IPS DF 4.7 (cell line): Measurements from ENCODE around the gene VSTM4.

Experiments used
- DNase-seq: peaks from one replicate; pipeline ENCODE4 v3.0.0-alpha.2; 2013; ENCODE audit warnings: low spot score; ENCODE audit errors: extremely low read depth

Gene VSTM4

DNA sequence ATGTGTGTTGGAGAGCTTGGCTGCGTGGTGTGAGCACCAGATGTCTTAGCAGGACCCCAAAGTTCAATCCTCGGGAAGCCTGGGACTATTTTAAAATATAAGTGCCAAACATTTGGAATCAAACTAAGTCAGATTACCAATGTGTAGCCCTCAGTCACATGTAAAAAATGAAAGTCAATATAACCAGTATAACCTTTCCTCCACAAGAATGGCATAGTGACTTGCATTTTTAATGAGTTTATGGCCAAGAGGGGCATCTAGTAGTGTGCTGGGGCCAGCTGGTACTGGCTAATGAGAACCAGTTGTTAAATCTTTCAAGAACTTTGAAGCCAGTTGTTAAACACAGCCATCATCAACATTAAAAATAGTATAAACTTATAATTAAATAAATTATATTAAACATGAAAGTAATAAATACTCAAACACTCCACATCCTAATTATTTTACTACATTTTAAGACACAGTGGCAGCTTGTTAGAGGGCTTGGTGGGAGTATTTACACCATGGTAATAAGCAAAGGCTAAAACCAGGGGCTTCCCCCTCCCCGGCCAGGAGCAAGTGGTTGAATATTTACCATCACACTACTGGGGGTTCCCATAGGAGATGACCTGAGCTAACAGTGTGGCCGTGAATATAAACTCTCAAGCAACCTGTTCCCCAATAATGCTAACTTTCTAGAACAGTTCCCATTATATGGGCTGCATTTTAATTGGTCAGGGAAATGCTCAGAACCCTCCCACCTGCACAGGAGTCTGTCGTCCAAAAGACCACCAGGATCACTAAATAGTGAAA, 26.4 kb upstream of the VSTM4 start:
- no peak for DNase-seq

DNA sequence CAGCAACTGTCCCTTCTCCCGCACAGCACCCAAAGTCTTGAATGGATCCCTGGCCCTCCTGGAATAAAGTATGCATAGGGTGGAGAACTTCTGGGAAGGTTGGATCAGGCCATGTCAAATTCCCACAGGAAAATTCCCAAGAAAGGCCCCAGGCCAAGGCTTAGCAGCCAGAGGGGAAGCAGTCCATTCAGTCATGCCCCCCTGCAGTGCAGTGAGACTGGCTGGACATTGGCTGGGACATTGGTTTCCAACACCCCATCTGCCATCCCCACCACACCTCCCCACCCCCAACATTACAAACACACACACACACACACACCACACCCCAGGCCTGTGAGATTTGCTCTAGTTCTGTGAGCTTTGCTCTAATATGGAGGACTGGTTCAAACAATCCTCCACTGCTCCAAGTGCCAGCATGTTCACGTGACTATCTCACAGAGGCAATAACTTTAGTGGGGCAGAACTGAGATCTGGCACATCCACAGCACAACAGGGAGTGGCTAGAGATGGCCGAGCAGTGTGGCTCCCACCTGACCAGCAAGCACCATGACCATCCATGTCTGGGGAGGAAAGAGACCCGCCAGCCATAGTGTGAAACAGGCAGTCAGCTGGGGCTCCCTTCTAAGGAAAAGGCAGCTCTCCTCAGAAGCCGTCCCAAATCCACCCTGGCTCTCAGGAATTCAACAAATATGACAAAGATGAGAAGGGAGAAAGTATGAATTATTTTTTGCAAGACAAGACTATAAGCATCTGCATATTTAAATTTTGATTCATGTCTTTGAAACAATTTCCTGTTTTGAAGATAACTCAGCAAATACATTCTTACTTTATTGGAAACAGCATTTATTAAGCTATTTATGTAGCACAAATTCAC, 25.2 kb upstream of the VSTM4 start:
- DNase-seq = no peak

DNA sequence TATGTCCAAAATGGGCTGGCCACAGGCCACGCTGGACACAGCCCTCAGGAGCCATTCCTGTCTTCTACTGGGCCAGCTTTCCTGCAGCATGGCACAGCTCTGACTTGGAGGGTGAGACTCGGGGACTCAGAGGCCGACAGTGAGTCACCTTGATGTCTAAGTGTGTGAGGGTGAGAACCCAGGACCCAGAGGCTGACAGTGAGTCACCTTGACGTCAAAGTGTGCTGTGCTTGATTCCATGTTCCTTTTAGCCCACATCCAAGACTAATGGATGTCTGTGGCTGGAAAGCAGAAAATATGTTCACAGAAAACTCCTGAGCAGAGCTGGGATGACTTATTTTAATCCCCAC, 24.5 kb upstream of the VSTM4 start:
- DNase-seq = no peak

DNA sequence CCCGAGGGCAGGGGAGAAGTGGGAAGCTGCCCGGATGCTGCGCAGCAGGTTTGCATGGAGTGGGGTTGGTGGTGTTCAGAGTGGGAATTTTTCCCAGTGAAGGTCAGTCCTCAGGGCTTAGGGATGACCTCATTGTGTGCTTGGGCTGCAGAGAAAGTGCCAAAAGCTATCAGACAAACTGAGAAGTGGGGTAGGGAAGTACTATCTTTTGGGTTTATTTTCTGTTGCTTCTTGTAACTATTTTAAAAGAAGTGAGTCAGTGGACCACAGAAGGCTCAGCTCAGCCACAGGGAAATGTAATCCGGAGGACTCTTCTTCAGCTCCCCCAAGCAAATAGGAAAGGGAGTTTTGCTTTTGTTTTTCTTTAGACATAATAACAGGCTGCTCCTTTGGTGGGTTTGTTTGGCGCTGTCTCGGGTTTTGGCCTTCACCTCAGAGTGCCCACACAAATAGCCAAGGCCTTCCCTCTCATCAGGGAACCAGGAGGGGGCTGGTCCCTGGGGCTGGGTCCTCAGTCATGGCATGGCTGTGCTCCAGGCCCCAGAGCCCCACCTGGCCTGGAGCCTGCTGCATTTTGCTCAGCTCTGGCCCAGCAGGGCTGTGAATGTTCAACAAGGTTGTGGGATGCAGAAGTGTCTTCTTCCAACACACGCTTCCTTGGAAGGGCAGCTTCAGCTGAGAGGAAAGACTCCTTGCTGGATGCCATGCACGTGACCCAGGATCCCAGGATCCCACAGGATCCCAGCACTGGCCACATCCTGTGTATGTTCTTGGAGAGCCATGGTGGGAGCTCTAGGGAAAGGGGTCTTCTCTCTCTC, 23.9 kb upstream of the VSTM4 start:
- DNase-seq = no peak

DNA sequence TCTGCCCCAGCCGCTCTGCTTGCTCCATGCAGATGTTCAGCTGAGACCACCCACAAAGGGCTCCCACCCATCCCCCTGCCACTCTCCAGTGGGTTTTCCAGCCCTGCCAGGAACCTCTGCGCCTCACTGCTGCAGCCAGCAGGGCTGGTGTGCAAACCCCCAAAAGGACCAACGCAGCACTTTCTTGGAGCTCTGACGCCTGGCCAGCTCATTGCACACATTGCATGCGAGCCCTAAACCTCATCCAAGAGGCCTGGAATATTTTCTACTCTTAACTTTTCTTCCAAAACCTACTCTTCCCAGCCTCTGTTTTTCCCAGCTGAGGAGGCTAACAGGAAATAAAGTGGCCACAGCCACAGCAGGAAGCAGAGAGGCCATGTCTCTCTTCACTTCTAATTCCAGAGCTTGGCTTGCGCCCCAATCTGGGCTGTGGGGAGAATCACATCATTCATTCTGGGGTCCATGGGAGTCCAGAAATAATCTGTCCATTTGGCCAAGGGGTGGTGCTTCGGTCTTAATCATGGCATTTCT, 23.1 kb upstream of the VSTM4 start:
- DNase-seq = no peak

DNA sequence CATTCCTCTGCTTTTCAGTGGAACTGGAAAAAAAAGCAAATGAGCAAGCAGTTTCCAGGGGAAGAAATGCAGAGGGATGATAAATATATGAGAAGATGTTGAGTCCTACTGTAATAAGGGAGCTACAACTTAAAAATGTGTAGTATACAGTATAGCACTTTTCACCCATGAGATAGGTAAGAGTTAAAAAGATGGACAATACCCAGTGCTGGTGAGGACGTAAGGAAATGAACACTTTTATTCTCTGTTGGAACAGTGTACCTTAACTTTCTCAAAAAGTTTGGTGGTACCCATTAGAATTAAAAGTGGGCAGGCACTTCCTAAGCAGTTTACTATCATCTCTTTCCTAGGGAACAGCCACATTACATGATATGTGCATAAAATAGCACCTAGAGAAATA, 21.2 kb upstream of the VSTM4 start:
- DNase-seq = no peak

DNA sequence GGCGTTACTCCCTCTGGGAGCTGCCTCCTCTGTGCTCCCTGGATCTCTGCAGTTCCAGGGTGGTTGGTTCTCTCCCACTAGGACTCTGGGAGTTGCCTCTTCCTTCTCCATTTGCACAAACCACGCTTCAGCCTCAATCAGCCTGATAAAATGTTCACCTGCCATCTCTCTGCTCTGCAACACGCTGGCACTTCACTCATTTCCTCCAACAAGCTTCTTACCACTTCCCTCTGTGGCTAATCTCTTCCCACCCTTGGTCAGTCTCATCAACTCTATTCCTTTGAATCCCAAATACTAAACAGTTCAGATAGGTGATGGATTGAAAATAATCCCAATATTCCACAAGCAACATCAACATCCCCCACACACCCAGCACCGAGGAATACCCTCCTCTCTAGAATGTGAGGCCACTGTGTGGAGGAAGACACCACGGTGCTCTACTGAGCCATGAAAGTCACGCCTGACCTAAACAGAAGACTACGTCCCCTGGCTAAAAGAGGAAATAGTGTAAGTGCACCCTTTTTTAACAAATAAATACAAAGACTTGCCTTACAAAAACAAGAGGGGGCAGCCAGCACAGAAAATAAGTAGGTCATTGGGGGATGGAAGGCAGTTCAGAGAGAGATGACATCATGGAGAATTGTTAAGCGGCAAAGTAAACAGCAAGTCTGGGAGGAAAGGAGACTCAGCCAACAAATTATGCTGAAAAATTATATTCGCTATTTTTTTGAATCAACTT, 20.4 kb upstream of the VSTM4 start:
- DNase-seq = no peak

DNA sequence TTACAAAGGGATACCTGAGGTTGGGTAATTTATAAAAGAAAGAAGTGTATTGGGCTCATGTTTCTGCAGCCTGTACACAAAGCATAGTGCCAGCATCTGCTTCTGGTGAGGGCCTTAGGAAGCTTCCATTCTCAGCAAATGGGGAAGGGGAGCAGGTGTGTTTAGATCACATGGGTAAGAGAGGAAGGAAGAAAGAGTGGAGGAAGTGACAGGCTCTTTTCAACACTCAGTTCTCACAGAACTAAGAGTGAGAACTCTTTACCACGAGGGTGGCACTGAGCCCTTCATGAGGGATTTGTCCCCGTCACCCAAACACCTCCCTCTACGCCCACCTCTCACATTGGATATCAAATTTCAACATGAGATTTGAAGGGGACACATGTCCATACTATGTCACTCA, 19.0 kb upstream of the VSTM4 start:
- no peak for DNase-seq

DNA sequence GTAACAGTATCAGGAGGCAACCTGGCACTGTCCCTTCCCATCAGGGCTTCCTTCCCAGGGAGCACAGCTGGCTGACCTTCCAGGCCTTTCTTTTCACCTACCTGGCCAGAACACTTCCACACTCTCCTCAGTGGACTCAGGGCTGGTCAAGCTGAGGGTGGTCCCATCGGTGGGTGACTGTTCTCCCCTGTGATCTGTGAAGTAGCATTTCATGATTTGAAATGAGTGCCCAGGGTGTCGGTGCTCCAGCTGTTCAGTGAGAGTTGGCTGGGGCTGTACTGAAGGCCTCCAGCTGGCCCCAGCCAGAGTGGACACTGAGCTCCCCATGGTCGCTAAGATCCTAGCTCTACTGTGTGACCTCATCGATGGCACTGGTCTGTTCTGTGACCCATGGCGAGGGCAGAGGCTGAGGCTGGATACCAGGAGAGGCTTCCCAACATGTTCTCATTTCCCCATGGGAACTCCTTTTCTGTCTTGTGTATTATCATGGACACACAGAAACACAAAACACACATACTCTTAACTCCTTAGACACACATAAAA, 18.5 kb upstream of the VSTM4 start, which contains the start of gene FAM170B:
TSS of gene FAM170B (minus strand) at position 316 of the 543 bp plus-strand sequence. CDS start at position 213, 103 bp downstream.
- no peak for DNase-seq

DNA sequence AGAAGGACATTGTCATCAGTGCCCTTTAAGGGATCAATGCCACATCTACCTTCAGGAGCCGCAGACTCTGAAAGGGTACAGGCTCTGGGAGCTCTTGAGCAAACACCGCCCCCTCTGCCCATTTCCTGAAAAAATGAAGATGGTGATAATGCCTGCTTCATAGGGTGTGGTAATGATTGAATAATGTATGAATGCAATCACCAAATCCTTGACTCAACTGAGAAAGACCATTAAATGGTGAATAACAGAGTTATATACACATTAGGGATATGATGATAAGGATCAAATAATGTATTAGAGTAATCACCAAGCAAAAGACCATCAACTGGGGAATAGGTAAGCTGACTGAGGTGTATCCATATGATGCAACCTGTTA, 17.0 kb upstream of the VSTM4 start:
- DNase-seq = no peak

DNA sequence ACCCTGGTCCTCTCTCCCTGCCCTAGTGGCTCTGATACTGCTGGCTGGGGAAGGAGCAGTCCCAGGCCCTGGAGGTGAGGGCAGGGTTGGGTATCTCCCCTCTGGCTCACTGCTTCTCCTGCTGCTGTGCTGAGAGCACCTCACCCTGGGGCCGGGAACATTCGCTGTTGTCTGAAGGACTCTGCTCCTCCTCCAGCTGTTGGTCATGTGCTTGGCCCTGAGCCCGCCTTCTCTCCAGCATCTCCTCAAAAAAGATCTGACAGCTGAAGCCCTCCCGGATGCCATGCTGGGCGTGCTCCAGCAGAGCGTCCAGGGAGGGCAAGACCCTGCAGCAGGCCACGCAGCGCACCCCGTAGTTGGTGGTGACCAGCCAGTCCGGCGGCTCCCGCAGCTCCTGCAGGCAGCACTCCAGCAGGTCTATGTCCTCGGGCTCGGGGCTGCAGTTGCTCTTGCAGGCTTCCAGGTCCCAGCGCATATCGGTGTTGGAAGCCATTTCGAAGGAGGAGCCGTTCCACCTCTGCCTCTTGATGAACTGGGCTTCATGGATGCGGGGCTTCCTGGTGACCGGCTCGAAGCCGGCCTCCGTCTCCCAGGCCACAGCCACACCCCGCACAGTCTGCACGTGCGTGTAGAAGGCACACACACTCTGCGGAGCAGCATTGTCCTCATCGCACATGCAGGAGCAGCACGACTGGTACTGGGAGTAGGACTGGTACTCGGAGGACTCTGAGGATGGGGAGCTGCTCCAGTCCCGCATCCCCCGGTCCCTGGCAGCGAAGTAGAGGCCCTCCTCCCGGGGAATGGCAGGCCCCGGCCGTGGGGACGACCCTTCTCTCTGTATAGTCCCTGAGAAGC, 16.4 kb upstream of the VSTM4 start:
- no peak for DNase-seq

DNA sequence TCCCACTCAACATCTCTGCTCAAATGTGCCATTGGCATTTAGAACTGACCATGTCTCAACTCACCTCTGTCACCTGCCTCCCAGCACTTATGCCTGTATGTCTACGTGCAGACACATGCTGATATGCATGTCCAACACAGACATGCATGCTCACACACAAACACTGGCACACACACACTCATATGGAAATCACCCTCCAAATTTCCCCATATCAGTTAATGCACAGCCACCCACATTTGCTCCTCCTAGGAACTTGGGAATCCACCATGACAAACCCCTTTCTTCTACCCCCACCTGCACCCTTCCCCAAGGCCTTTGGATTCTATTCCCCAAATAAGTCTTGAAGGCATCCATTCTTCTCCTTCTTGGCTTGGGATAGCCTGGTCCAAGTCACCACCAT, 14.1 kb upstream of the VSTM4 start:
- DNase-seq = no peak

DNA sequence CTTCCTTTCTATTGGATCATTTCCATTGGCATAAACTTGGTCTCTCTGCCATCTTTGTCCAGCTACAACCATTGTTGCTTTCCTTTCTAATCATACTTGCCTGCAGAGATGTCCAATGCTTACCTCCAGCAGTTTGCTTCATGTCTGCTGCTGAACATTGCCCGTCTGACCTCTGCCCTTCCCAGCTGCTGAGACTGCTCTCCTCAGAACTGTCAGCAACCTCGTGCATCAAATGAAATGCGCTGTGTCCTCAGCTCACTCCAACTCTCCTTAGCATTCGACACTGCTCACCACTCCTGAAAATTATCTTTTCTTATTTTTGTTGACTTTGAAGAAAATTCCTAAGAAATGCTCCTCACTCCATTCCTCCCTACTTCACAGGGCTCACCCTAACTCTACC, 13.5 kb upstream of the VSTM4 start:
- DNase-seq = no peak

DNA sequence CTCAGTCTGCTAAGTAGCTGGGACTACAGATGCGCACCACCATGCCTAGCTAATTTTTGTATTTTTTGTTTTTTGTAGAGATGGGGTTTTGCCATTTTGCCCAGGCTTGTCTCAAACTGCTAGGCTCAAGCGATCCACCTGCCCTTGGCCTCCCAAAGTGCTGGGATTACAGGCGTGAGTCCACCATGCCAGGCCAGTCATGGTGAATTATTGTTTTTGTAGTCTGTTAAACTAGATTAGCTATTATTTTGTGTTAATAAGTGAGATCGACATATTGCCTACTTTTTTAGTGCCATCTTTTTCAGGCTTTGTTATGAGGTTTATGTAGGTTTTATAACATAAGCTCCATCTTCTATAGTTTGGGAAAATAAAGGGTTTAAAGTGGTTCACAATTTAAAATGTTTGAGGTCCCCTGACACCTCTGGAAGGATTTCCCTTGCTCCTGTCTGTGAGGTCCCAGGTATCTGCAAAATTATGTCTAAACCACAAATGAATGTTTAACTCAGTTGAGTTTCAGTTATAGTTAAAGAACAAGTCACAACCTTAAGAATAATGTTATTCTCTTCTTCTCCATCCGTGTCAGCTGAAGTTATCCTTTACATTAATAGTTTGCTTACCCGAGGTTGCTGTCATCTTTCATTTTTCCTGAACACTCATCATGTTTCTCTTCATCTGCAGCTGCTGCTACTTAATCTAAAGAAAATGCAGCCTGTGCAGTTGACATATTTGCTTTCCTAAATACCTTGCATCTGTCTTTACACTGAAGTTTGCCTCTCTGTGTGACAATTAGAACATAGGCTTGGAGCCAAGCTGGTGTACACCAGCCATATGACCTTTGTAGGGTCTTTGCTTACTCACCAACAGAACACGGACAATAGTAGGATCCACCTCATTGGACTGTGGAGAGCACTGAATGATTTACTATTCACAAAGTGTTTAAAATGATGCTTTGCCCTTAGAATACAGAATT, 8.9 kb upstream of the VSTM4 start:
- DNase-seq = no peak

DNA sequence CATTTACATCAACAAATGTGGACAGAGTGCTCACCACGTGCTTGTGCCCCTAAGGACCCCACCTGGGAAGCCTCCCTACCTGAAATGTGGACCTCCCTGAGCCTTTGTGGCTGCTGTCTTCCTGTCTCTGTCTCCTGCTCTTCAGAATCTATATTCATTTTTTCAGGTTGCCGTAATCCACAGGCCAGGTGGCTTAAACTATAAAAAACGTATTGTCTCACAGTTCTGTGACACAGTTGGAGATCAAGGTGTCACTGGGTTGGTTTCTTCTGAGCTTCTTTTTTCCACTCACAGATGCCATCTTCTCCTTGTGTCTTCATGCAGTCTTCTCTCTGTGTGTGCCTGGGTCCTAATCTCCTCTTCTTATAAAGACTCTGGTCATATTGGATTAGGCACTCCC, 5.6 kb upstream of the VSTM4 start:
- no peak for DNase-seq

DNA sequence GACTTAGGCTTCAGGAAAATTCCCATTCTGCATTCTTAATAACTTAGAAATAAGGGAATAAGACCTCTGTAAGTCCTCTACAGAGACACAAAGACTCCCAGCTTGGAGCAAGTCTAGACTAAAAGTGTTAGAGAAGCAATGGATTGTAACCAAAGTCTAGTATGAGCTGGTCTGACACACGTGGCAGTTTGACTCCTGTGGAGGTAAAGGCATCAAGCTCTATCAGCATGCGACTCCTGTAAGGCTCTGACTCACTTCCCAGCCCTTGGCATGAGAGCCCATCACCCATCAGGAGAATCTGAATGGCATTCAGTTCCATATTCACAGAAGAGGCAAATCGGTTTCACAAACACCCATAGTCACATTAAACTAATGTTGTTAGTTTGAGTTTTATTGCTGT, 4.4 kb upstream of the VSTM4 start:
- DNase-seq = no peak

DNA sequence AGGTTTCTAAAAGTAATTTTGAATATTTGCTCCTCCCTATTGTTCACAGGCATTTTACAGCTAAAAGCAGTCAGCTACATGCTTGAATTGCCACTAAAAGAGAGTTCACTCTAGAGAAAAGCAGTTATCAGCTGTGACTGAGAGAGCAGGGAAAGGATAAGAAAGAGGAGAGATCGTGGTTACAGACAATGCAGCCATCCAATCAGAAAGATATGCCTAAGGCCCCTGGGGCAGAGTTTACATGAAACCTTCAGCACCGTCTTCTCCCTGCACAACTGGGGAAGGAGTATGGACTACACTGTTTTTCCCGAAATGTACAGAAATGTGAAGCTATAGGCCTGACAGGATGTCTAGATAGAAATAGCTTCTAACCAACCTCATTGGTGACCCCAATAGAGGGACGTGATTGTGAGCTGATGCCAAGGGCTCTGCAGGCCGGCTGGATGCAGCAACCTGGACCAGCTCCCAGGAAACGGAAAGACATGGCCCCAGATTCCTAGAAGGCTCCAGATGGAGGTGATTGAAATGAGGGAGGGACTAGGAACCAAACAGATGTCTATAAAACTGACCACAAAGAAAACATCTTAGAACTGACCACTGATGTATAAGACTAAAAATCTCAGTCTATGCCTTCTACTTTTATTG, 3.2 kb upstream of the VSTM4 start:
- DNase-seq = no peak
